GM19463 (cell line): ENCODE results near the gene SPOCK2.
"Not testable (repeated sequence)": the region's sequence is repeated elsewhere in the genome, so short reads cannot be mapped to it uniquely, and the experiment has no call there.

Source experiments
- ATAC-seq: cut with Tn5 transposase; IDR thresholded peaks from one replicate; pipeline ENCODE4 v1.9.1; 2021; ENCODE audit warnings: mild to moderate bottlenecking, moderate library complexity; ENCODE audit not compliant: unreplicated experiment

Gene SPOCK2

GRCh38 chr10:72034761-72035160 is 53.6 kb downstream of the SPOCK2 start:
- no peak for ATAC-seq

GRCh38 chr10:72034040-72034499 is 54.3 kb downstream of the SPOCK2 start:
- no peak for ATAC-seq

GRCh38 chr10:72032409-72033162 is 55.8 kb downstream of the SPOCK2 start:
- ATAC-seq = not testable (repeated sequence)

- no peak for ATAC-seq
Measured at GRCh38 chr10:72031706-72032105, 56.6 kb downstream of the SPOCK2 start.

GRCh38 chr10:72030762-72031543 is 57.4 kb downstream of the SPOCK2 start:
- ATAC-seq = no peak

GRCh38 chr10:72029414-72029813 is 58.9 kb downstream of the SPOCK2 start:
- no peak for ATAC-seq

GRCh38 chr10:72027498-72027897 is 60.9 kb downstream of the SPOCK2 start:
- no peak for ATAC-seq

GRCh38 chr10:72026278-72027111 is 61.9 kb downstream of the SPOCK2 start:
- ATAC-seq = no peak

GRCh38 chr10:72025832-72026231 is 62.5 kb downstream of the SPOCK2 start:
- no peak for ATAC-seq

- no peak for ATAC-seq
Measured at GRCh38 chr10:72025400-72025799, 63.0 kb downstream of the SPOCK2 start.

GRCh38 chr10:72024596-72024995 is 63.8 kb downstream of the SPOCK2 start:
- ATAC-seq = no peak

- ATAC-seq = no peak
Measured at GRCh38 chr10:72022228-72022627, 66.1 kb downstream of the SPOCK2 start.

GRCh38 chr10:72020914-72021809 is 67.2 kb downstream of the SPOCK2 start:
- no peak for ATAC-seq

- no peak for ATAC-seq
Measured at GRCh38 chr10:72019085-72019876, 69.1 kb downstream of the SPOCK2 start.

- ATAC-seq = no peak
Measured at GRCh38 chr10:72016608-72017300, 71.6 kb downstream of the SPOCK2 start.

- ATAC-seq = no peak
Measured at GRCh38 chr10:72015841-72016240, 72.5 kb downstream of the SPOCK2 start.

- no peak for ATAC-seq
Measured at GRCh38 chr10:72014785-72015480, 73.4 kb downstream of the SPOCK2 start.

GRCh38 chr10:72014197-72014596 is 74.2 kb downstream of the SPOCK2 start:
- no peak for ATAC-seq
